Subcutaneous adipose tissue (tissue), 4 donors: ENCODE results near the gene ATL1. TPM values are rescaled to one million over a fixed set of nuclear protein-coding genes. Genes with fewer than 3 reads are reported as not detected.

Source experiments
- total RNA-seq, 4 donors: library from RNA; depleted of rRNA; stranded (reverse); fragments of >200 nt; gene quantifications; one replicate each; pipeline ENCODE4 v1.1.0, GENCODE V29; 2016
- TF ChIP-seq, protein P1 (sequence below): fragments of 450-650 bp; IDR thresholded peaks from one replicate; pipeline ENCODE4 v1.5.1; 2016; ENCODE audit warnings: low read depth, mild to moderate bottlenecking, control low read depth, antibody characterized with exemption, moderate library complexity

Gene ATL1
- total RNA-seq, 4 donors from 2014 or later, result 2.4 to 5.4 (median 4.9) TPM

DNA sequence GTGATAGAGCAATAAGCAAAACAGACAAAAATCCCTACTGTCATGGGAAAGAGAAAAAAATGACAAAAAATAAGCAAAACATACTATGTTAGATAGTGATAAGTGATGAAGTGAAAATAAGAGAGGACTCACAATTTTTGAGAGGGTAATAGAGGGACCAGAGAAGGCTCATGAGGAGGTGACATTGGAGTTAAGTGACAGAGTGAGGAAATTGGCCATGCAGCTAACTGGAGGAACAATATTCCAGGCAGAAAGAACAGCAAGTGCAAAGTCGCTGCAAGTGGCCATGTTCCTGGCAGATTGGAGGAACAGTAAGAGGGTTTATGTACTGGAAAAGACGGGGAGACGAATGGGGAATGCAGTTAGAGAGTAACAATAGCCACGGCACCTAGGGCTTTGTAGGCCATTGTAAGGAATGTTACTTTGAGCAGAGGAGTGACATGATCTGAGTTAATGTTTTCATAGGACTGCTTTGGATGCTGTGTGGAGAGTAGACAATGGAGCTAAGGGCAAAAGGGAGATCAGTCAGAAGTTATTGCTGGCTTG, 109.6 kb downstream of the ATL1 start:
- TF ChIP-seq, protein P1, sequence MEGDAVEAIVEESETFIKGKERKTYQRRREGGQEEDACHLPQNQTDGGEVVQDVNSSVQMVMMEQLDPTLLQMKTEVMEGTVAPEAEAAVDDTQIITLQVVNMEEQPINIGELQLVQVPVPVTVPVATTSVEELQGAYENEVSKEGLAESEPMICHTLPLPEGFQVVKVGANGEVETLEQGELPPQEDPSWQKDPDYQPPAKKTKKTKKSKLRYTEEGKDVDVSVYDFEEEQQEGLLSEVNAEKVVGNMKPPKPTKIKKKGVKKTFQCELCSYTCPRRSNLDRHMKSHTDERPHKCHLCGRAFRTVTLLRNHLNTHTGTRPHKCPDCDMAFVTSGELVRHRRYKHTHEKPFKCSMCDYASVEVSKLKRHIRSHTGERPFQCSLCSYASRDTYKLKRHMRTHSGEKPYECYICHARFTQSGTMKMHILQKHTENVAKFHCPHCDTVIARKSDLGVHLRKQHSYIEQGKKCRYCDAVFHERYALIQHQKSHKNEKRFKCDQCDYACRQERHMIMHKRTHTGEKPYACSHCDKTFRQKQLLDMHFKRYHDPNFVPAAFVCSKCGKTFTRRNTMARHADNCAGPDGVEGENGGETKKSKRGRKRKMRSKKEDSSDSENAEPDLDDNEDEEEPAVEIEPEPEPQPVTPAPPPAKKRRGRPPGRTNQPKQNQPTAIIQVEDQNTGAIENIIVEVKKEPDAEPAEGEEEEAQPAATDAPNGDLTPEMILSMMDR, result no peak

DNA sequence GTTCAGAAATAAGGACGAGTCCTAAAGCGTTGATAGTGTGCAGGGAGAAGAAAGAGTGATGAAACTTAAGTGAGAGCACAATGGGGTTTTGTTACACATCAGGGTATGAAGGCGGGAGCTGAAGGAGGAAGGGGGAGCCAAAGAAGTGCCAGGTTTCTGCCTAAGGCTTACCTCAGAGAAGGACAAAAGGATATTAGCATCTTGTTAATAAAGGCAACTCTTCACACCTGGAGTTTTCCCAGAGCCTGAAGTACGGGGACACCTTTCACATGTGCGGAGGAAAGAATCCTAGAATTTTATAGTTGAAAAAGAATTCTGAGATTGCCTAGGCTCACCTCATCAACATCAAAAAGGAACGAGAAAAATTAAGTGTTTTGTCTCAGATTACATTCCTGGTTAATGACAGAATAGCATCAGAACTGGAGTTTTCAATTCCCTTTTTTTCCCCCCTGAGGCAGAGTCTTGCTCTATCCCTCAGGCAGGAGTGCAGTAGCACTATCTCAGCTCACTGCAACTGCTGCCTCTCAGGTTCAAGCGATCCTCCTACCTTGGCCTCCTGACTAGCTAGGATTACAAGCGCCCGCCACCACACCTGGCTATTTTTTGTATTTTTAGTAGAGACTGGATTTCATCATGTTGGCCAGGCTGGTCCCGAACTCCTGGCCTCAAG, 110.4 kb downstream of the ATL1 start:
- TF ChIP-seq, protein P1, result no peak

DNA sequence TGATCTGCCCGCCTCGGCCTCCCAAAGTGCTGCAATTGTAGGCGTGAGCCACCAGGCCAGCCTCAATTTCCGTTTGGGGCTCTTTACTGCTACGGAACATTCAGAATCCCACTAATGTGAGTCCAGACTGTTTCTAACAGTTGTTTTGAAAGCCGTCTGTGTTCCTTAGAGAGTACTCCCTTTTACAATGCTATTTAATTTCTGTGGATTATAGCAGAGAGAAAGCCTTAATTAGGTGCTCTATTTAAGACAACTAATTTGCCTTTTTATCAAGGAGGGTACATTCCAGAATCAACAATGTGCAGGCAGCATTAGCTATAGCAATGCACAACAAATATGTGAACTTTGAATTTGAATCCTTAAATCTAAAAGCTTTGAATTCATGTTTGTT, 110.9 kb downstream of the ATL1 start:
- TF ChIP-seq, protein P1, result no peak

DNA sequence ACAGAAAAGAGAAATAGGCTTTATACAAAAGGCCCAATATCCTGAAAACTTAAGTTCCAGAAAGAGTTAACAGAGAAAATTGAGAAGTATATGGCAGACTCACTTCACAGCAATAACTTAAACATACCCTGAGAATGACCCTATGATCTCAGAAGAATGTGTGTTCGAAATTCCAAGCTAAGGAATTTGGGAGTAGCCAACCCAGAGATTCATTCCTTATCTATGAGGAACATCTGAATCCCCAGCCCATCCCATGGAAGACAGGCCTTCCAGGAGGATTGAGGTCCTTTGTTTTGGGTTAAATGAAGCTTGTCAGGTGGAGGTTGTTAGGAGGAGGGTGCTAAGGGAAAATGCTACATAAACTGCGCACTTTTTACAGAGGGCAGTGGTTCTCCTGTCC, 115.7 kb downstream of the ATL1 start:
- TF ChIP-seq, protein P1, result no peak

DNA sequence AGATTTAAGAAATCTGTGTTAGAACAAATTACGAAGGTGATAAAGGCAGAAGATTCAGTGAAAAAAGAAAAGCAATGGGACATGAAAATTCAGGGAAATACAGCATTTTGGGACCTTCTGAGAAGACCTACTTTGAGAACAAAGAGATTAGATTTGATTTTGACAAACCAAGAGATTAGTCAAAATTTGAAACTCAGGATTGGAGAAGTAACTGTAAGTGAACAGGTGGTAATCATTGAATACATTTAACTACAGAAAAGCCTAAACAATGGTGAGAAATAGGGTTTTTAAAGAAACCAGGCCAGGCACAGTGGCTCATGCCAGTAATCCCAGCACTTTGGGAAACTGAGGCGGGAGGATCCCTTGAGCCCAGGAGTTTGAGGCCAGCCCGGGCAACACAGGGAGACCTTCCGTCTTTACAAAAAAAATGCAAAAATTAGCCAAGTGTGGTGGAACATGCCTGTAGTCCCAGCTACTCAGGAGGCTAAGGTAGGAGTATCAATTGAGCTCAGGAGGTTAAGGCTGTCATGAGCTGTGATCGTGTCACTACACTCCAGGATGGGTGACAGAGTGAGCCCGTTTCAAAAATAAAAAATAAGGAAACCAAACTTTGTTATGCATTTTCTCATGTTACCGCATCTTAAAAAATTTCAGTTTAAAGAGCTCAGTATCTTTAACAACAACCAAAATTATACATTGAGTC, 117.0 kb downstream of the ATL1 start:
- TF ChIP-seq, protein P1, result no peak

DNA sequence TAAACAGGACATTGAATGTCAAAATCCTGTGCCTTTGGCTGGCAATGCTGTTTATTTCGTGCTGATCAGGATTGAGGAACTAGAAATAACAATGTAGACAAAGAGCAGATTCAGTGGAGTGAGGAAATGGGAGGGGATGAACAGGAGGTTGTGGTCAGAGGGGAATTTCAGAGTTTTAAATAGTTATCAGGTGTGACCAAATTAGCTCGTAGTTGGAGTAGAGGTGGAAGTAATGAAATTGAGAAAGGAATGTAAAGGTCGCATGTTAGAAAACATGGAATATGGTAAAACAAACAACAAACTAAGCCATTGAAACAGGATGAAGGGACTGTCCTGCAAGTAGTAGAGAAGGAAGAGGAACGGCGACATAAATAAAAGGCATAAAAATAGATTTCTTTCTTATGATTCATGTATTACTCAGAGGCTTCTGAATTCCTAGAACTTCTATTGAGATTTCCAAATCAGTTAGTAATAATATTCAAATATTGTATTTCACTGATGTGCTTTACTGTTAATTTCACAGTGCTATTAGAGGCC, 117.7 kb downstream of the ATL1 start:
- TF ChIP-seq, protein P1, result no peak

DNA sequence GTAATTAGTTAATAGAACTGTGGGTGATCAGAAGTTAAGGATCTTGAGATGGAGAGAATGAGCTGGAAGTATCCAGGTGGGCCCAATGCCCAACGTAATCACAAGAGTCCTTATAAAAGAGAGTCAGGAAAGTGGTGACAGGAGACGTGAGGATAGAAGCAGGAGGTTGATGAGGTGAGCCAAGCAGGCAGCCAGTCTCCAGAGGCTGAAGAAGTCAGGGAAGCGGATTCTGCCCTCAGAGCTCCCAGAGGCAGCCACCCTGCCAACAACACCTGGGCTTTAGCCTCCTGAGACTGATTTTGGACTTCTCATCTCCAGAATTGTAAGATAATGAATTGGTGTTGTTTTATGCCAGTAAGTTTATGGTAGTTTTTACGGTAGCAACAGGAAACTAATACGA, 118.2 kb downstream of the ATL1 start:
- TF ChIP-seq, protein P1, result no peak
